ENCODE measurements around the gene GRIK1.

DNA sequence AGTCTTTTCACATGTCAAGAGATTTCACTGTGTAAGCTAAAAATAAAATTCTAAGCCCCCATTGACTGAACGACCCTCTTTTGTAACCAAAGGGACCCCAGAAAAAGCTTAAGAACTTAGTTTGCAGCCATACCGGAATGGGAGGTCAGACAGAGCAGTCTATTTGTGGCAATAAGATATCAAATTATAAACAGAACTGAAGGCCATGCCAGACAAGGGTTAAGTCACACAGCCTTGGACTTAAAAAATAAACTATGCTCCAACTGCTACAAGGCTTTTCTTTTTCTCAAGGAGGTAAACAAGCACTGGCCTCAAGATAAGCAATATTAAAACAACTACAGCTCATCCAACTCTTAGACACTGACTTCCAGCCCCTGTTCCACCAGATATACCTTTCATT, 384.2 kb downstream of the GRIK1 start:
- TF ChIP-seq, protein P1, sequence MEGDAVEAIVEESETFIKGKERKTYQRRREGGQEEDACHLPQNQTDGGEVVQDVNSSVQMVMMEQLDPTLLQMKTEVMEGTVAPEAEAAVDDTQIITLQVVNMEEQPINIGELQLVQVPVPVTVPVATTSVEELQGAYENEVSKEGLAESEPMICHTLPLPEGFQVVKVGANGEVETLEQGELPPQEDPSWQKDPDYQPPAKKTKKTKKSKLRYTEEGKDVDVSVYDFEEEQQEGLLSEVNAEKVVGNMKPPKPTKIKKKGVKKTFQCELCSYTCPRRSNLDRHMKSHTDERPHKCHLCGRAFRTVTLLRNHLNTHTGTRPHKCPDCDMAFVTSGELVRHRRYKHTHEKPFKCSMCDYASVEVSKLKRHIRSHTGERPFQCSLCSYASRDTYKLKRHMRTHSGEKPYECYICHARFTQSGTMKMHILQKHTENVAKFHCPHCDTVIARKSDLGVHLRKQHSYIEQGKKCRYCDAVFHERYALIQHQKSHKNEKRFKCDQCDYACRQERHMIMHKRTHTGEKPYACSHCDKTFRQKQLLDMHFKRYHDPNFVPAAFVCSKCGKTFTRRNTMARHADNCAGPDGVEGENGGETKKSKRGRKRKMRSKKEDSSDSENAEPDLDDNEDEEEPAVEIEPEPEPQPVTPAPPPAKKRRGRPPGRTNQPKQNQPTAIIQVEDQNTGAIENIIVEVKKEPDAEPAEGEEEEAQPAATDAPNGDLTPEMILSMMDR (IDR thresholded peaks at IDR 0.05) = no peak
- no peak for TF ChIP-seq POLR2A (IDR thresholded peaks at IDR 0.05)
